Astrocyte of the spinal cord (primary cell): Measurements from ENCODE around the gene ASB4.

Source experiments
- DNase-seq: peaks from one replicate; pipeline ENCODE4 v3.0.0; 2011; ENCODE audit warnings: low read depth, low spot score
- H3K4me3 ChIP-seq: 2 replicates; pipeline ENCODE4 v1.5.1; 2011; ENCODE audit warnings: low read depth, mild to moderate bottlenecking, low read length, moderate library complexity
- CTCF ChIP-seq: IDR thresholded peaks from 2 replicates; pipeline ENCODE4 v1.5.1; 2012; ENCODE audit warnings: low read depth, mild to moderate bottlenecking, low read length, inconsistent platforms
- in situ Hi-C: cut with HindIII; loops from 2 replicates; pipeline ENCODE4 v1.10.0; 2017; ENCODE audit warnings: low sequenced_read_pairs

ASB4 gene

GRCh38 chr7:95479992-95480624 lies 5.6 kb upstream of the ASB4 start:
- no peak for DNase-seq
- TF ChIP-seq CTCF = no peak
- no peak overlapping the region for H3K4me3 ChIP-seq
- in situ Hi-C loops = no loop called here

GRCh38 chr7:95481271-95482165 lies 4.2 kb upstream of the ASB4 start:
- TF ChIP-seq CTCF = no peak
- in situ Hi-C loops = no loop called here
- no peak overlapping the region for H3K4me3 ChIP-seq
- no peak for DNase-seq

DNA sequence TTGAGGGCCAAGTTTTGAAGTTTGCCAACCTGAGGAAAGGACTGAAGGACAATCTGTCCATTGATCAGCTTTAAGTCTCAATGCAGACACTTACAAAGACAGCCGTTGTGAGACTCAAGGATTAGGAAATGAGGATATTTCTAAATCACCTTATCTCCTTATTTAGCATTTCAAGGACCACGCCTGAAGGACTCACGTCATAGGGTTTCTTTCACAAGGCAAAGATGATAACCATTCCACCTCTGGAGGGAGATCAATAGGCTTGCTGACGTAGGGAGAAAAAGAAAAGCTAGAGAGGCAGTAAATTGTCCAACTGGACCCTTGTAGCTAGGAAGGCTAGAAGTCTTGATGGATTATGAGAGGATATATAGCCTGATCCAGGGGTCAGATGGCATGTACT lies 3.3 kb upstream of the ASB4 start:
- no peak for DNase-seq
- in situ Hi-C loops = no loop called here
- TF ChIP-seq CTCF = no peak
- H3K4me3 ChIP-seq = no peak overlapping the region

DNA sequence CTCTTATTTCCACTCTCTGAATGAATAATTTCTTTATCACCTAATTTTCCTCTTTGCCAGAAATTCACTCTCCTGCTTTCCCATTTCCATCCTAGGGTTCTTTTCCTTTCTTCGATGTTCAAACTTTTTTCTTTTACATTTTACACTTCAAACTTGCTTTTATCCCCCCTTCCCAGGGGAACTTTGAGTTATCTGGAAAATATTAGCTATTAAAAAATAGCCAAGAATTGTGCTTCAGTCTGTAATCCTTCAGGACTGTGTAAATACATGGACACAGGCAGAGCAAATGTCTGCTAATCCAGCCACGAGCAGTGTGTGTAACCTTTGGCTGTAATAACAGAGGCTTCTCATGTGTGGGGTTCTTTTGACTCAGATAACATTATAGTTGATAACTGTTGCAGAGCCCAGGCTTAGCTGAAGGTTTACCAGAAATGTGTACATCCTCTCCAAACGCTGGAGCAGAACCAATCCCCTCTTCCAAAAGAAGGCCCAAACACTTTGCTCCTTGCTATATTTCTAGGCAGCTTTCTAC lies 4.6 kb downstream of the ASB4 start:
- no peak overlapping the region for H3K4me3 ChIP-seq
- in situ Hi-C loops = no loop called here
- no peak for TF ChIP-seq CTCF
- DNase-seq = no peak

DNA sequence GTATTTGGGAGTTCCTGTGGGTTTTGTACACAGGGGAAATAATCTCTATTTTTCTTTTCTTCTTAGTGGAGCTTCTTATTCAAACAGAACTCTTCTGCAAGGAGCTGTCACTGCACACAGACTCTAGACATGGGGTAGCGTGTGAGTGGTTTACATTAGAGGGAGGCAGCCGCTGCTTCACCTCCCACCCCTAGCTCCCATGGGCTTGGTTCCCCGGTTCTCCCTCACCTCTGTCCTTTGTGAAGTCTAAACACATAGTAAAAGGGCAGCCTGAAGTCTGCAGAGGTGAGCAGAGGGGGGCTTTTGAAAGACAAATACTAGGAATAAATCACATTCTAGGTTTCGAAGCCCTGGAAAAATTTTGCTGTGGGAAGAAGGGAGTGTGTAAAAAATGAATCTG lies 5.5 kb downstream of the ASB4 start:
- TF ChIP-seq CTCF = no peak
- H3K4me3 ChIP-seq = no peak overlapping the region
- DNase-seq = no peak
- in situ Hi-C loops = no loop called here

- in situ Hi-C loops = no loop called here
Measured at GRCh38 chr7:95491634-95492314, 6.0 kb downstream of the ASB4 start.

More at GRCh38 chr7:95491634-95492314, 6.0 kb downstream of the ASB4 start:
- TF ChIP-seq CTCF = no peak
- no peak overlapping the region for H3K4me3 ChIP-seq
- DNase-seq = no peak
